Osteocyte (in vitro differentiated cells): Measurements from ENCODE around the gene NLRP5. TPM values are rescaled to one million over a fixed set of nuclear protein-coding genes. Genes with fewer than 3 reads are reported as not detected.
A peak's percentile ranks its signal among the peaks of the same experiment; 100 is the strongest.
"Not testable (repeated sequence)": the region's sequence is repeated elsewhere in the genome, so short reads cannot be mapped to it uniquely, and the experiment has no call there.

Experiments used
- DNase-seq: peaks from one replicate; pipeline ENCODE4 v3.0.0; 2021; ENCODE audit warnings: mixed read lengths; ENCODE audit not compliant: unreplicated experiment; ENCODE audit errors: extremely low spot score
- H3K27ac Mint-ChIP-seq: one replicate; pipeline ENCODE4 v1.8.0; 2021; ENCODE audit warnings: mild to moderate bottlenecking, mixed read lengths; ENCODE audit not compliant: unreplicated experiment
- H3K27me3 Mint-ChIP-seq: one replicate; pipeline ENCODE4 v1.8.0; 2021; ENCODE audit warnings: mixed read lengths; ENCODE audit not compliant: unreplicated experiment
- H3K36me3 Mint-ChIP-seq: one replicate; pipeline ENCODE4 v1.8.0; 2021; ENCODE audit warnings: mixed read lengths; ENCODE audit not compliant: unreplicated experiment
- H3K4me1 Mint-ChIP-seq: one replicate; pipeline ENCODE4 v1.8.0; 2021; ENCODE audit warnings: mixed read lengths; ENCODE audit not compliant: unreplicated experiment
- H3K4me3 Mint-ChIP-seq: one replicate; pipeline ENCODE4 v1.8.0; 2021; ENCODE audit warnings: mild to moderate bottlenecking, moderate library complexity, mixed read lengths; ENCODE audit not compliant: unreplicated experiment
- H3K9me3 Mint-ChIP-seq: one replicate; pipeline ENCODE4 v1.8.0; 2021; ENCODE audit warnings: mixed read lengths; ENCODE audit not compliant: unreplicated experiment
- total RNA-seq: library from RNA; stranded (reverse); gene quantifications from 2 replicates; pipeline ENCODE4 v1.2.1, GENCODE V29; 2021
- TF ChIP-seq, protein P1 (sequence below): fragments of 200-600 bp; sonication (generic); IDR thresholded peaks from 2 replicates; pipeline ENCODE4 v1.5.0; 2021; ENCODE audit warnings: antibody characterized with exemption, mild to moderate bottlenecking, moderate library complexity

Gene NLRP5
- total RNA-seq, 1 donor from 2014 or later = not detected

DNA sequence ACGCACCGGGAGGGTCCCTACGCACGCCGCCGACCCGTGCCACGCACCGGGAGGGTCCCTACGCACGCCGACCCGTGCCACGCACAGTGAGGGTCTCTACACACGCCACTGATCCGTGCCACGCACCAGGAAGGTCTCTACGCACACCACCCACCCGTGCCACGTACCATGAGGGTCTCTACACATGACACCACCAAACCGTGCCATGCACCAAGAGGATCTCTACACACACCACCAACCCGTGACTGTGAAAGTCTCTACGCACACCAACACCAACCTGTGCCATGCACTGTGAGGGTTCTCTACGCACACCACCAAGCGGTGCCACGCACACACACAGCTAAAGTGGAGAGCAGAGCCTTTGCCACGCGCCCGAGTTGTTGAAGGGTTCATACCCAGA, 117.8 kb downstream of the NLRP5 start:
- Mint-ChIP-seq H3K36me3 (peaks cover 9% of the 10 kb centered on the region), H3K27ac (peak overlapping the region; percentile 7), H3K4me1 (peaks cover 26% of the 10 kb centered on the region), H3K4me3 (no peak overlapping the region), H3K27me3 (no peaks in the 10 kb centered on the region), H3K9me3 (no peaks in the 10 kb centered on the region)
- DNase-seq = no peak
- TF ChIP-seq, protein P1, sequence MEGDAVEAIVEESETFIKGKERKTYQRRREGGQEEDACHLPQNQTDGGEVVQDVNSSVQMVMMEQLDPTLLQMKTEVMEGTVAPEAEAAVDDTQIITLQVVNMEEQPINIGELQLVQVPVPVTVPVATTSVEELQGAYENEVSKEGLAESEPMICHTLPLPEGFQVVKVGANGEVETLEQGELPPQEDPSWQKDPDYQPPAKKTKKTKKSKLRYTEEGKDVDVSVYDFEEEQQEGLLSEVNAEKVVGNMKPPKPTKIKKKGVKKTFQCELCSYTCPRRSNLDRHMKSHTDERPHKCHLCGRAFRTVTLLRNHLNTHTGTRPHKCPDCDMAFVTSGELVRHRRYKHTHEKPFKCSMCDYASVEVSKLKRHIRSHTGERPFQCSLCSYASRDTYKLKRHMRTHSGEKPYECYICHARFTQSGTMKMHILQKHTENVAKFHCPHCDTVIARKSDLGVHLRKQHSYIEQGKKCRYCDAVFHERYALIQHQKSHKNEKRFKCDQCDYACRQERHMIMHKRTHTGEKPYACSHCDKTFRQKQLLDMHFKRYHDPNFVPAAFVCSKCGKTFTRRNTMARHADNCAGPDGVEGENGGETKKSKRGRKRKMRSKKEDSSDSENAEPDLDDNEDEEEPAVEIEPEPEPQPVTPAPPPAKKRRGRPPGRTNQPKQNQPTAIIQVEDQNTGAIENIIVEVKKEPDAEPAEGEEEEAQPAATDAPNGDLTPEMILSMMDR = no peak

DNA sequence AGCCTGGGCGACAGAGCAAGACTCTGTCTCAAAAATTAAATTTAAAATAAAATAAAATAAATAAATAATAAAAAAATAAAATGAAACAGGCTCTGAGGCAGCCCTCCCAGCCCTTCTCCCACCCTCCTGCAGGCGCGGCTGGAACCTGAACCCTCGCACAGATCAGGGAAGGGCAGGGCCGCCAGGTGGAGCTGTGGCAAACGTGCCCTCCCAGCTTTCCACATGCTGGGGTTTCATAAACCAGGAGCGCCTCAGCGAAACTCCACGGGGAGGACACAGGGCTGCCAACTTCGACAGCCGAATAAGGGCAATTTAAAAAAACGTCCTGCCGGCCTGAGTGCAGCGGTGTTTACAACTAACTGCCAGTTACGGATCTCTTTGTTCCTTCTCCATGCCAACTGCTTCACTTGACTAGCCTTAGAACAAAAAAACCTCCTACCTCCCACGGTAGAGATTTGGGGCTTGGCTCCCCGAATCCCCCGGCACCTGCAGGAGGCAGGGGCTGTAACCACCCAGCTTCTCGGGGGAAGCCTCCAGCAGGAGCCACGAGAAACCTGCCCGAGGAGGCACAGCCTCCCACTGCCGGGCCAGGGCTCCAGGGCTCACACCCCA, 118.6 kb downstream of the NLRP5 start:
- H3K4me3 Mint-ChIP-seq = no peak overlapping the region
- no peaks in the 10 kb centered on the region for H3K27me3 Mint-ChIP-seq
- TF ChIP-seq, protein P1 = peak; percentile 62
- no peaks in the 10 kb centered on the region for H3K9me3 Mint-ChIP-seq
- H3K36me3 Mint-ChIP-seq = peaks cover 5% of the 10 kb centered on the region
- peaks cover 33% of the 10 kb centered on the region for H3K4me1 Mint-ChIP-seq
- peak overlapping the region; percentile 75 for H3K27ac Mint-ChIP-seq
- DNase-seq = no peak

DNA sequence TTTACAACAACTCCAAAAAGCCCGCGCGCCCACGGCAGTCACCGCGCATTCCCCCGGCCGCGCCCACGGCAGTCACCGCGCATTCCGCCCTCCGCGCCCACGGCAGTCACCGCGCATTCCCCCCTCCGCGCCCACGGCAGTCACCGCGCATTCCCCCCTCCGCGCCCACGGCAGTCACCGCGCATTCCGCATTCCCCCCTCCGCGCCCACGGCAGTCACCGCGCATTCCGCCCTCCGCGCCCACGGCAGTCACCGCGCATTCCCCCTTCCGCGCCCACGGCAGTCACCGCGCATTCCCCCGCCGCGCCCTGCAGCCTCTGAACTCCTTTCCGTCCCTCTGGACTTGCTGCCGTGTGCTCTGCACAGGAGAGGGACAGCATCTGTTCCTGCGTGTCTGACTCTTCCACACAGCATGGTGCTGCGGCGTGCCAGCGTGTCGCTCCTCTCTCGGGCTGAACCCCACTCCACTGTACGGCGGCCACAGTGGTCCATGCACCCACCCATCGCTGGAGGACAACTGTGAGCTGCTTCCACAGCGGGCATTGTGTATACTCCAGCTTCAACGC, 119.3 kb downstream of the NLRP5 start:
- peaks cover 40% of the 10 kb centered on the region for H3K4me1 Mint-ChIP-seq
- H3K27ac Mint-ChIP-seq = peak overlapping the region; percentile 69
- H3K4me3 Mint-ChIP-seq, H3K27me3 Mint-ChIP-seq, DNase-seq, H3K36me3 Mint-ChIP-seq, H3K9me3 Mint-ChIP-seq: not testable (repeated sequence)

DNA sequence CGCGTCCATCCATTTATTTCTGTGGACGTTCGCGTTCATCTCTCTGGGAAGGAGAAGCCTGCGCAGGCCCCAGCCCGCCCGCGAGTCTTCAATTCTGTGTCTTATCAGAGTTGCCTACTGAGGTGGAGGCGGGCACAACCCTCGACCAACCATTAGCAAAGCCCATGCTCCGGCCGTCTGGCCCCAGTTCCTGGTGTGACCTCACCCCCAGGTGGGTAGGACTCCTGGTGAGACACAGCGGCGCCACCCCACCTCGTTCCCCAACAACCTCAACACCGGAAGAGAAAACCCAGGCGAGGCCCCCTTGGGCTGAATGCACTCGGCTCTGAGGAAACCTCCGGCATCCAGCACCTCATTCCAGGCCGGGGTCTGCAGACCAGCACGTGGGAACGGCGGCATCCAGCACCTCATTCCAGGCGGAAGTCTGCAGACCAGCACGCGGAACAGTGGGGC, 119.8 kb downstream of the NLRP5 start:
- H3K9me3 Mint-ChIP-seq = no peaks in the 10 kb centered on the region
- peaks cover 45% of the 10 kb centered on the region for H3K4me1 Mint-ChIP-seq
- peak overlapping the region; percentile 69 for H3K27ac Mint-ChIP-seq
- no peak for DNase-seq
- no peaks in the 10 kb centered on the region for H3K27me3 Mint-ChIP-seq
- peaks cover 4% of the 10 kb centered on the region for H3K36me3 Mint-ChIP-seq
- H3K4me3 Mint-ChIP-seq = no peak overlapping the region
- TF ChIP-seq, protein P1 = no peak

DNA sequence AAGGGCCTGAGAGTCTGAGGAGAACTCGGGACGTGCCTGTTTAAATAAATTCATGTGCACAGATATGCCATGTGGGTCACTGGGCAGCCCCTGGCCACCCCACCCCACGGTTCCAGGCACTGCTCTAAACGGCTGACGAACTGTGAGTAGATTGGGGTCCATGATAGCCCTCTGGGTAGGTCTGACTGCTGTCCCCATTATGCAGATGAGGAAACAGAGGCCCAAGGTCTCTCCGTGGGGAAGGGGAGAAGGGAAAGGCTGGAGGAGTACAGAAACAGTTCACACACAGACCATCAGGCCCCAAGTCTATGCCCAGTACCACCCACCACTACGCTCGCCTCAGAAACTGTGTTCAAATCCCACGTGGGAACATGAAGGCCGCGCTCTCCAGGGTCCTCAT, 120.4 kb downstream of the NLRP5 start:
- no peak overlapping the region for H3K4me3 Mint-ChIP-seq

More for the DNA sequence above, 120.4 kb downstream of the NLRP5 start:
- Mint-ChIP-seq H3K9me3 (no peaks in the 10 kb centered on the region), H3K27me3 (no peaks in the 10 kb centered on the region), H3K4me1 (peaks cover 48% of the 10 kb centered on the region), H3K27ac (no peak overlapping the region), H3K36me3 (peaks cover 2% of the 10 kb centered on the region)
- TF ChIP-seq, protein P1 = no peak
- no peak for DNase-seq
